ENCODE data around the gene RNF157. TPM values are rescaled to one million over a fixed set of nuclear protein-coding genes. Genes with fewer than 3 reads are reported as not detected.

RNF157 gene
- total and polyA plus RNA-seq, 2 of the 13 experiments (the other 11 are each of a cell fraction or from before 2014, with no cell fraction given) = 0.44 to 1.5 TPM

GRCh38 chr17:76138234-76138895 is 101.9 kb downstream of the RNF157 start (continued):
- TF ChIP-seq, protein P1, sequence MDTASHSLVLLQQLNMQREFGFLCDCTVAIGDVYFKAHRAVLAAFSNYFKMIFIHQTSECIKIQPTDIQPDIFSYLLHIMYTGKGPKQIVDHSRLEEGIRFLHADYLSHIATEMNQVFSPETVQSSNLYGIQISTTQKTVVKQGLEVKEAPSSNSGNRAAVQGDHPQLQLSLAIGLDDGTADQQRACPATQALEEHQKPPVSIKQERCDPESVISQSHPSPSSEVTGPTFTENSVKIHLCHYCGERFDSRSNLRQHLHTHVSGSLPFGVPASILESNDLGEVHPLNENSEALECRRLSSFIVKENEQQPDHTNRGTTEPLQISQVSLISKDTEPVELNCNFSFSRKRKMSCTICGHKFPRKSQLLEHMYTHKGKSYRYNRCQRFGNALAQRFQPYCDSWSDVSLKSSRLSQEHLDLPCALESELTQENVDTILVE (CRISPR knock-in tag; IDR thresholded peaks at IDR 0.05) = peak; percentile 73; the same call in 1 of the 2 replicates
- TF ChIP-seq JUND (CRISPR knock-in tag; IDR thresholded peaks at IDR 0.05) (peak; percentile 67; the same call in 1 of the 2 replicates), ZNF850 (CRISPR knock-in tag; conservative IDR thresholded peaks at IDR 0.05) (no peak), CHD2 (IDR thresholded peaks at IDR 0.05; ENCODE audit: low read depth, low read length) (peak; percentile 70; the same call in 1 of the 2 replicates), MLLT10 (CRISPR knock-in tag; IDR thresholded peaks at IDR 0.05) (no peak), RARG (CRISPR knock-in tag; IDR thresholded peaks at IDR 0.05; ENCODE audit: low read depth) (no peak), ARID2 (CRISPR knock-in tag; IDR thresholded peaks at IDR 0.05; ENCODE audit: borderline replicate concordance) (no peak; the same call in 1 of the 2 replicates), ZNF44 (CRISPR knock-in tag; IDR thresholded peaks at IDR 0.05) (0 out of 2 replicates have a peak, but pooled peaks have one; percentile 8), ATF5 (CRISPR knock-in tag; IDR thresholded peaks at IDR 0.05; ENCODE audit: low read depth) (no peak), ZNF660 (CRISPR knock-in tag; IDR thresholded peaks at IDR 0.05; ENCODE audit: borderline replicate concordance, low read depth) (peak; percentile 23; the same call in 1 of the 2 replicates), SMAD1 (CRISPR knock-in tag; IDR thresholded peaks at IDR 0.05; ENCODE audit: borderline replicate concordance, low read depth) (no peak; the same call in 1 of the 2 replicates), ZNF224 (CRISPR knock-in tag; IDR thresholded peaks at IDR 0.05) (peak; percentile 85; the same call in 1 of the 2 replicates), ZBTB34 (CRISPR knock-in tag; IDR thresholded peaks at IDR 0.05) (peak; percentile 17; the same call in 1 of the 2 replicates), MAX (IDR thresholded peaks at IDR 0.05) (peak; percentile 72), ATF7 (IDR thresholded peaks at IDR 0.05) (no peak), ATF7 (CRISPR knock-in tag; IDR thresholded peaks at IDR 0.05) (no peak), DNMT3B (CRISPR knock-in tag; conservative IDR thresholded peaks at IDR 0.05) (no peak; the same call in 1 of the 2 replicates), ZNF34 (CRISPR knock-in tag; IDR thresholded peaks at IDR 0.05; ENCODE audit: borderline replicate concordance) (peak; percentile 57; the same call in 1 of the 2 replicates), ZBTB20 (CRISPR knock-in tag; IDR thresholded peaks at IDR 0.05; ENCODE audit: borderline replicate concordance, low read depth) (peak; percentile 64), NFATC3 (CRISPR knock-in tag; IDR thresholded peaks at IDR 0.05) (no peak), YEATS2 (CRISPR knock-in tag; IDR thresholded peaks at IDR 0.05; ENCODE audit: borderline replicate concordance) (peak; percentile 52; the same call in 1 of the 2 replicates), FOXP1 (IDR thresholded peaks at IDR 0.05) (no peak), FOXP1 (CRISPR knock-in tag; IDR thresholded peaks at IDR 0.05) (peak; percentile 58), ATF1 (CRISPR knock-in tag; IDR thresholded peaks at IDR 0.05) (no peak)
- TF ChIP-seq, protein P2, sequence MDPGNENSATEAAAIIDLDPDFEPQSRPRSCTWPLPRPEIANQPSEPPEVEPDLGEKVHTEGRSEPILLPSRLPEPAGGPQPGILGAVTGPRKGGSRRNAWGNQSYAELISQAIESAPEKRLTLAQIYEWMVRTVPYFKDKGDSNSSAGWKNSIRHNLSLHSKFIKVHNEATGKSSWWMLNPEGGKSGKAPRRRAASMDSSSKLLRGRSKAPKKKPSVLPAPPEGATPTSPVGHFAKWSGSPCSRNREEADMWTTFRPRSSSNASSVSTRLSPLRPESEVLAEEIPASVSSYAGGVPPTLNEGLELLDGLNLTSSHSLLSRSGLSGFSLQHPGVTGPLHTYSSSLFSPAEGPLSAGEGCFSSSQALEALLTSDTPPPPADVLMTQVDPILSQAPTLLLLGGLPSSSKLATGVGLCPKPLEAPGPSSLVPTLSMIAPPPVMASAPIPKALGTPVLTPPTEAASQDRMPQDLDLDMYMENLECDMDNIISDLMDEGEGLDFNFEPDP (CRISPR knock-in tag; conservative IDR thresholded peaks at IDR 0.05) = 0 out of 2 replicates have a peak, but pooled peaks have one; percentile 62
- TF ChIP-seq, protein P3, sequence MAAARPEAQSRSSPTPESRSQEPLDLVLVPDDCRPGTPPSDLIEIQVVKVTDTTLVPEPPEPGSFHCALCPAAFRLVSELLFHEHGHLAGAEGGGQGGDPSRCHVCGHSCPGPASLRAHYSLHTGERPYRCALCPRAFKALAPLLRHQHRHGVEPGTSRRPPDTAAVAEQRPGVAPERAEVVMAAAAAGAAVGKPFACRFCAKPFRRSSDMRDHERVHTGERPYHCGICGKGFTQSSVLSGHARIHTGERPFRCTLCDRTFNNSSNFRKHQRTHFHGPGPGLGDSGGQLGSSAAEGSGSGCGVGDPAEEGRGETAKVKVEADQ (CRISPR knock-in tag; IDR thresholded peaks at IDR 0.05; ENCODE audit: borderline replicate concordance) = peak; percentile 72
